Ovary (tissue), 9 donors: ENCODE data around the gene ADSL. TPM values are rescaled to one million over a fixed set of nuclear protein-coding genes. Genes with fewer than 3 reads are reported as not detected.

Experiments
- DNase-seq, 5 donors: peaks; one replicate each; pipeline ENCODE4 v3.0.0-alpha.2; 2019 to 2020
- H3K27ac ChIP-seq, 2 donors: fragments of 200-600 bp; one replicate each; pipeline versions ENCODE4 v1.5.1 to v1.8.0; 2019 to 2022
- H3K27me3 ChIP-seq: fragments of 200-600 bp; one replicate; pipeline ENCODE4 v1.8.0; 2022
- H3K36me3 ChIP-seq: fragments of 200-600 bp; sonication (generic); one replicate; pipeline ENCODE4 v1.5.1; 2019
- H3K4me1 ChIP-seq: one replicate; pipeline ENCODE4 v1.8.1; 2013; ENCODE audit warnings: mild to moderate bottlenecking, moderate library complexity; ENCODE audit not compliant: insufficient read depth
- H3K4me3 ChIP-seq: fragments of 200-600 bp; sonication (generic); one replicate; pipeline ENCODE4 v1.5.1; 2017
- H3K9me3 ChIP-seq, 2 donors: fragments of 200-600 bp in 1 of 2; sonication (generic) in 1 of 2; one replicate each; pipeline versions ENCODE4 v1.5.1 to v1.8.1; 2013 to 2019; ENCODE audit warnings: mild to moderate bottlenecking in 1 of 2, moderate library complexity in 1 of 2
- CTCF ChIP-seq, 3 donors: fragments of 450-650 bp in 2 of 3; fragments of 200-600 bp in 1 of 3; IDR thresholded peaks; one replicate each; pipeline versions ENCODE4 v1.5.1 to v1.8.0; 2016 to 2022; ENCODE audit warnings: antibody characterized with exemption in 3 of 3, mild to moderate bottlenecking in 1 of 3
- EP300 ChIP-seq: sonication (generic); formaldehyde crosslinking; IDR thresholded peaks from one replicate; pipeline ENCODE4 v1.6.1; 2017; ENCODE audit warnings: antibody characterized with exemption
- POLR2A ChIP-seq: fragments of 450-650 bp; IDR thresholded peaks from one replicate; pipeline ENCODE4 v1.6.1; 2017; ENCODE audit warnings: antibody characterized with exemption, mild to moderate bottlenecking, moderate library complexity
- WGBS, 3 donors: extraction: QIAGEN DNeasy Blood & Tissue Kit in 1 of 3; methylation state at CpG; one replicate each; pipeline versions ENCODE4 v1.1.5 to v1.1.7; 2013 to 2017; 5-methylcytosine and 5-hydroxymethylcytosine counted together
- intact Hi-C, 4 donors: fragments of 100-400 bp; cut with DNase I; formaldehyde crosslinking; loops; one replicate each; pipeline versions ENCODE4 v1.11.0 to v1.15.1; 2022 to 2023
- polyA plus RNA-seq, 2 donors: library from polyadenylated mRNA; stranded (reverse); fragments of 200-250 nt in 1 of 2; fragments of 350-450 nt in 1 of 2; fragmentation: Illumina TruSeq in 1 of 2; extraction: RNeasy Lipid Tissue Mini Kit (QIAGEN cat#74804) in 1 of 2; gene quantifications; one replicate each; pipeline ENCODE4 v1.2.3, GENCODE V29; 2013 to 2014
- total RNA-seq, 7 donors: library from RNA; depleted of rRNA in 2 of 7; stranded (reverse); fragments of >200 nt in 2 of 7; fragmentation: NEBNext Ultra II Directional in 3 of 7; extraction: Animal tissue kit (Norgen Biotek cat#: 25700) in 3 of 7; gene quantifications; one replicate each; pipeline versions ENCODE4 v1.1.0 to v1.2.4, GENCODE V29; 2016 to 2023
- donor health status: DM: no; HTN: no; CAD: no; lungs with moderate emphysema.
- donor health status: DM: no; HTN: no; CAD: no.
- donor health status: Bipolar disorder and iron deficiency.
- donor health status: DM: yes; HTN: yes; CAD: no.
- donor health status: DM: no; HTN: no; CAD: no.
- donor health status: DM: yes; HTN: yes; CAD: no.

Gene ADSL
- total and polyA plus RNA-seq, 9 donors, result 45.1 to 63.5 (median 49.7) TPM

DNA sequence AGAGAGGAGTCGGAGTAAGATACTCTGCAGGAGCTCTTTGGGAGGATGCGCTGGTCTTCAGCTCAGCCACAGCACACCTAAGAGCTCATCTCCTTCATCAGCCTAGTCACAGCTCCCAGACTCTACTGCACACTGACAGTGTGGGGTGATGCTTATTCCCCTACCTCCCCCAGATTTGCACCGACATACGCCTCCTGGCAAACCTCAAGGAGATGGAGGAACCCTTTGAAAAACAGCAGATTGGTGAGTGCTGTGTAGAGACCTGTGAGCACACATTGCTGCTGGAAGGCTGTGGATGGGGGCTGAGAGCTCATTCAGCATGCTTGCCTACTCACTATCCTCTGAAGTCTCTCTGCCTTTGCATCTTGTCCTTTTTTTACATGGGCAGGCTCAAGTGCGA is 14.8 kb downstream of the ADSL start:
- no peaks in the 10 kb centered on the region for H3K27me3 ChIP-seq
- TF ChIP-seq CTCF (IDR thresholded peaks at IDR 0.05) (no peak), POLR2A (no peak), EP300 (no peak)
- no peak overlapping the region for H3K27ac ChIP-seq
- H3K4me1 ChIP-seq, result no peaks in the 10 kb centered on the region
- no peak overlapping the region for H3K4me3 ChIP-seq
- intact Hi-C loops, result no loop called here
- DNase-seq, result no peak
- no peaks in the 10 kb centered on the region for H3K36me3 ChIP-seq
- WGBS, 3 donors, result 94 to 96% (median 95%) methylated on average over 5 of the region's 5 CpGs
- H3K9me3 ChIP-seq, result no peaks in the 10 kb centered on the region

- Histone ChIP-seq H3K9me3 (no peaks in the 10 kb centered on the region), H3K4me3 (no peak overlapping the region), H3K27ac (no peak overlapping the region), H3K27me3 (no peaks in the 10 kb centered on the region), H3K36me3 (no peaks in the 10 kb centered on the region), H3K4me1 (no peaks in the 10 kb centered on the region)
- WGBS, 3 donors, result 80 to 90% (median 86%) methylated on average over 3 of the region's 3 CpGs
- no peak for DNase-seq
- TF ChIP-seq EP300, result no peak
- TF ChIP-seq POLR2A, result no peak
- TF ChIP-seq CTCF (IDR thresholded peaks at IDR 0.05), result no peak
- intact Hi-C loops, result no loop called here
Measured at GRCh38 chr22:40363059-40363458, 16.8 kb downstream of the ADSL start.

DNA sequence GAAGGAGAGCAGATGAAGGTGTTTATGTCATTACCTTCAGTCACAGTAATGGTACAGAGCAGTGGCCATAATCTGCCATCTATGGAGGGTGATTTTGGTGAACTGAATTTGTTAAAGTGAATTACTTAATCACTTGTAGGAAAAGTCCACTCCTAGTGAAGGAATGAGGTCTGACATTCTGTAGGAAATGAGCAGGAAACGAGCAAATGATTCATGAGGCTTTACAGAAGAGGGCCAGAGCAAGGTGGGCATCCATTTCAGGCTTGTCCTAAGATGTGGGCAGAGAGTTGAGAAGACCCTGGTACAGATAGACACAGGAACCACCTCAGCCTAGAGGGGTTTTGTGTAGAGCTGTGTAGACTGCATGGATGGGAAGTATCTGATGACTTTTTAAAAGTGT is 18.1 kb downstream of the ADSL start:
- TF ChIP-seq EP300 (no peak), CTCF (IDR thresholded peaks at IDR 0.05) (no peak), POLR2A (no peak)
- Histone ChIP-seq H3K27ac (no peak overlapping the region), H3K4me1 (no peaks in the 10 kb centered on the region), H3K4me3 (no peak overlapping the region), H3K27me3 (no peaks in the 10 kb centered on the region), H3K9me3 (no peaks in the 10 kb centered on the region), H3K36me3 (no peaks in the 10 kb centered on the region)
- WGBS, 3 donors, result 87 to 94% (median 88%) methylated on average over 1 of the region's 1 CpG
- intact Hi-C loops, result no loop called here
- DNase-seq, result no peak

DNA sequence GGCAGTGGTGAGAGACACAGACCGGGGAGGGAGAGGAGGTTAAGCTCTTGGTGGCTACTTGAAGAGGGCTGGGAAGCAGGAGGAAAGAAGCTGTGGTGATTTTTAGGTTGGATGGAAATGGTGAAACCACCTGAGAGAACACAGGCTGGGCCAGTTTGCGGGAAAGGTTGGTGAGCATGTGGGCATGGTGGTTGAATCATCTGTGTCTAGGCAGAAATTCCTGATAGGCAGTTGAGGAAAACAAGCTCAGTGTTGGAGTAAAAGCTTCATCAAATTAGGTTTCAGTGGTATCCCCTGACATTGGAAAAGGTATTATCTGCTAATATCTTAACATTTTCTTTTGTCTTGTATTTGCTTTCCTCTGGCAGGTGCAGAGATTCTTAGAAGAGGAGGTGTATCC is 19.8 kb downstream of the ADSL start:
- no peaks in the 10 kb centered on the region for H3K9me3 ChIP-seq
- no peak for DNase-seq
- no peak overlapping the region for H3K4me3 ChIP-seq
- 94 to 98% (median 96%) methylated on average over 2 of the region's 2 CpGs for WGBS, 3 donors
- TF ChIP-seq EP300 (no peak), CTCF (IDR thresholded peaks at IDR 0.05) (no peak), POLR2A (no peak)
- no peaks in the 10 kb centered on the region for H3K27me3 ChIP-seq
- no peaks in the 10 kb centered on the region for H3K36me3 ChIP-seq
- H3K4me1 ChIP-seq, result peaks cover 1% of the 10 kb centered on the region
- intact Hi-C loops, result no loop called here
- H3K27ac ChIP-seq, result no peak overlapping the region

- DNase-seq, result no peak
- intact Hi-C loops, result no loop called here
- Histone ChIP-seq H3K36me3 (no peaks in the 10 kb centered on the region), H3K27me3 (no peaks in the 10 kb centered on the region), H3K27ac (no peak overlapping the region), H3K4me3 (no peak overlapping the region), H3K9me3 (no peaks in the 10 kb centered on the region), H3K4me1 (peaks cover 1% of the 10 kb centered on the region)
- 60 to 74% (median 66%) methylated on average over 6 of the region's 6 CpGs for WGBS, 3 donors
- TF ChIP-seq EP300, result no peak
- no peak for TF ChIP-seq POLR2A
- no peak for TF ChIP-seq CTCF (IDR thresholded peaks at IDR 0.05)
Measured at GRCh38 chr22:40367342-40367741, 21.0 kb downstream of the ADSL start.
